ENCODE measurements around the gene SHISA8.

SHISA8 gene

GRCh38 chr22:41933411-41934177 lies 18.7 kb upstream of the SHISA8 start:
- DNase-seq (ENCODE audit: low read depth) = no peak

DNA sequence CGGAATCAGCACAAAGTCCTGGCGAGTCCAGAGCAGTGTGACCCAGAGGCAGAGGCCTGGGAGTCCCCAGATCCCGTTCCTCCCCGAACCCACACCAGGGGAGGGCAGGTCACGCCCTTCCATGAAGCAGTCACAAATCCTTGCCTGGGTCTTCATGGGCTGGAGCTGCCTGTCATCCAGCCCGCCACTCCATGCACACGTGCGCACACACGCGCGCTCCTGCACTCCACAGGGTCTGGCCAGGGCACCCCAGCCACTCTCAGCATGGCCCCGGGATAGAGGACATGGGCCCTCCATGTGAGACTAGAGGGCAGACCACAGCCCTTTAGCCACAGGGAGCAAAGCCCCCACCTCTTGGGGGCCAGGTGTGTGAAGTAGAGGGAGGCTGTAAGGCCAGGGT lies 17.5 kb upstream of the SHISA8 start:
- DNase-seq (ENCODE audit: low read depth) = no peak

- DNase-seq (ENCODE audit: low read depth) = no peak
These were observed 16.9 kb upstream of the SHISA8 start for GRCh38 chr22:41931701-41932269.

- no peak for DNase-seq (ENCODE audit: low read depth)
These were observed 14.5 kb upstream of the SHISA8 start for GRCh38 chr22:41929418-41929810.

DNA sequence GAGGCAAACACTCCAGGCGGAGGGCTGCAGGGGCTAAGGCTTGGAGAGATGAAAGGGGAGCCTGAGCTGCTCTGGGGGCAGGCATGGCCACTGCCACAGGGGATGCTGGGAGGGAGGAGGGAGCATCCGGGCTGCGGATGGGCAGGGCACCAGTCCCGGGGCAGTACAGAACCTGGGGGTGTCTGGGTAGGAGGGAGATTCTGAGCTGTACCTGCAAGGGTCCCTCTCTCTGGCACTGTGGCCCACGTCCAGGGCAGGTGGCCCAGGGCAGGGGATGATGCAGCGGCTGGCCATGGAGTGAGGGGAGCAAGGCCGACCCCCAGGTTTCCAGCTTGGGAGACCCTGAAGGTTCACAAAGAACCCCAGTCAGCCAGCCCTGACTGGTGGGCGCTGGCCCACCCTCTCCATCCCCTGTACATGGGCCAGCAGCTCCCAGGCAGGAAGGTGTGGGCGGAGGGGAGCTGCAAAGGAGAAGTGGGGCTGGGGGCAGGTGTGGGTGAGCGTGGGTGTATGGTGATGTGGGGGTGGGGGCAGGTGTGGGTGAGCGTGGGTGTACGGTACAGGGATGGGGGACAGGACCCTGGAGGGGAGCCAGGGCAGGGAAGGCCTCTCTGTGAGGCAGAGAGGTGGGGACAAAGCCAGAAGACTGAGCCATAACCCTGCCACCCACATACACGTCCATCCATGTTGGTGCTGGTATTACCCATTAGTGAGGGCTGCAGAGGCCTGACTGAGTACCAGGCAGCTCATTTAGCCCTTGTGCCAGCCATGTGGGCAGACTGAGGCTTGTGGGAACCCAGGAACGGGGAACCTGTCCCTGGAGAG lies 13.9 kb upstream of the SHISA8 start:
- DNase-seq (ENCODE audit: low read depth) = no peak

DNA sequence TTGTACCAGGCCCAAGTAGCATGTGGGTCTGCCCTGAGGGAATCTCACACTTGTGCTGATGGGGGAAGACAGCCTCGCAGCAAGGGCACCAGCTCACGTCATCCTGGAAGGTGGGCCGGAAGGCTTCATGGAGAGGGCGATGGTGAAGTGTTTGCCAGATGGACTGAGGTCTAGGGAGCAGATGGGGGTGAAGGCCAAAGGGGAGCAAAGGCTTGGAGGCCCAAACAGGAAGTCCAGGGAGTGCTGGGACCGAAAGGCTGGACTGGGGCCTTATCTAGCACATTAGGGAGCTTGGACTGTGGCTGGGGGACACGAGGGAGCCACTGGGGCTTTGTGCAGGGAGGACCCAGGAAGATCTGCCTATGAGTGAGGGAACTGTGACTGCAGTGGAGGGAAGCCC lies 12.9 kb upstream of the SHISA8 start:
- DNase-seq (ENCODE audit: low read depth) = no peak

DNA sequence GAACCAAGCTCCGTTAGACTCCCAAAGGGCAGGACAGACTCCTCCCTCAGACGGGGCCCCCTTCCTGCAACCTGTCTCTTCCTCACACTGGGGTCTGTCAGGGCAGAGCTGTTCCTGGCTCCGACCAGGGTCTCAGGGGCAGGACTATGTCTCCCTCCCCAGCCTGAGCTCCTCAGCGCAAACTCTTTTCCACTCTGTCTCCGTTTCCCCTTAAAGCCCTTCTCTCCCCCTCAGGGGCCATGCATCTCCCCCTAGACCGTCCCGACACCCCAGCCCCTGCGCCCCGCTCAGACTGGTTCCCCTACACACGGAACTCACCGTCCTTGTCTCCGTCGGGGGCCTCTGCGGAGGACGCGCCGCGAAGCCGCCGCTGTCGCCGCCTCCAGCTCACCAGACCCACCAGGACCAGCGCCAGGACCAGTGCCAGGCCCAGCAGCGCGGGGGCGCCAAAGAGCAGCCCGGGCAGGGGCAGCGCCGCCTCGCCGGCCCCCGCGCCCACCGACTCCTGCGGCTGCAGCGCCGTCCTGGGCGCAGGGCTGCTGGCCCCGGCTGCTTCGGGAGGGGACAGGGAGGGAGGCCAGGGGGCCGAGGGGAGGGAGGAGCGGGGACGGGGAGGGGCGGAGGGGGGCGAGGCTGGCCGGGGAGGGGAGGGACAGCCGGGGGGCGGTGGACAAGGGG lies 11.0 kb upstream of the SHISA8 start:
- DNase-seq (ENCODE audit: low read depth) = peak; percentile 64

- no peak for DNase-seq (ENCODE audit: low read depth)
These were observed 8.9 kb upstream of the SHISA8 start for GRCh38 chr22:41923595-41924276.

DNA sequence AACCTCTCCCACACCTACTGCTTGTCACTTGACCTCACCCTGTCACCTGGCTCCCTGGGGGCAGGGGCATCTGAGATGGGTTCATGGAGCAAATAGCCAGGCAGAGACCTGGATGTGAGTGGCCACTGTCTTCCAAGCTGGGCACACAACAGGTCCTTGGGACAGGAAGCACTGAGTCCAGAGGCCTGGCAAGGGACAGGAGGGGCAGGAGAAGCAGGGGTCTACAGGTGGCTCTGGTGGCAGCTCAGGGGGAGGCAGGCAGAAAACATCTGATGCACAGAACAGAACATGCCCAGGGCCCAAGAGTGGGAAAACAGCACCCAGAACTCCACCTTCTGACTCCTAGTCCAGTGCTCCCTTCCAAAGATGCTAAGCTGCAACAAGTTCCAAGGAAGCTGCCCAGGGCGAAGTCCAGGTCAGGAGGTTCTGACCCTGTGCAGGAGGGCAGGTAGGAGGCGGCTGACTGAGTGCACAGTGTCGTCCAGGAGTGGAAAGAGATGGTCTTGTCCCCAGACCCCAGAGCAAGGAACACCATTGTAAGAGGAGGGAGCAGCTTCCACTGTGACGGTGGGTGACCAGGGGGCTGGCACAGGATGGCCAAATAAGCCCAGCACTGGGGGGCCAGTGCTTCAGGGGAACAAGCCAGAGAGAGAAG lies 8.2 kb upstream of the SHISA8 start:
- DNase-seq (ENCODE audit: low read depth) = no peak

GRCh38 chr22:41922328-41922727 lies 7.5 kb upstream of the SHISA8 start:
- no peak for DNase-seq (ENCODE audit: low read depth)

GRCh38 chr22:41920271-41920976 lies 5.5 kb upstream of the SHISA8 start:
- no peak for DNase-seq (ENCODE audit: low read depth)

GRCh38 chr22:41919357-41920224 lies 4.7 kb upstream of the SHISA8 start:
- DNase-seq (ENCODE audit: low read depth) = no peak

- DNase-seq (ENCODE audit: low read depth) = no peak
These were observed 3.3 kb upstream of the SHISA8 start for GRCh38 chr22:41917903-41918791.

- no peak for DNase-seq (ENCODE audit: low read depth)
These were observed 2.6 kb upstream of the SHISA8 start for GRCh38 chr22:41917375-41917902.

- DNase-seq (ENCODE audit: low read depth) = no peak
These were observed 2.0 kb upstream of the SHISA8 start for GRCh38 chr22:41916745-41917358.

- no peak for DNase-seq (ENCODE audit: low read depth)
These were observed 1.1 kb upstream of the SHISA8 start for GRCh38 chr22:41915786-41916493.

DNA sequence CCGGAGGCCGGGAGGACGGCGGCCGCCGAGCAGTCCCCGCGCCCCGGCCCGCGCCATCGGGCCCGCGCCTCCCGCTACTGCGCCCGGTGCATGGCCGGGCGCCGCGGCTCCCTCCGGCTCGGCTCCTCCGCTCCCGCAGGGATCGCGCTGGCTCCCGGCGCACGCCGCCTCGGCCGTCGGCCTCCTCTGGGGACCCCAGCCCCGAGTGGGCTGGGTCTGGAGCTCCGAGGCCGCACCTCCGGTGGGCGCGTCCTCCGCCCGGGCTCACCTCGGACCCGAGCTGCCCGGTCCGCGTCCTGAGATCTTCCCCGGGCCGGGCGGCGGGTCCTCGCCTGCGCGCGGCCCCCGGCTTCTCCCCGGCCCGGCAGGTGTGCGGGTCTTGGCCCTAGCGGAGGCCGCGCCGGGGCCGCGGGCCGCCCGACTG lies 251 bp downstream of the SHISA8 start:
- no peak for DNase-seq (ENCODE audit: low read depth)

Measured in activated T-cell treated with anti-CD3 and anti-CD28 coated beads for 24 hours (primary cell).